Endothelial cell of umbilical vein (primary cell): ENCODE results near the gene MCF2L. TPM values are rescaled to one million over a fixed set of nuclear protein-coding genes. Genes with fewer than 3 reads are reported as not detected.

Experiments
- BruUV-seq: library from RNA; stranded (reverse); fragments of 400-500 nt; replicated peaks from 2 replicates; lab custom pipeline; 2021; lab: Mats Ljungman, UMichigan
- CTCF ChIA-PET: fragments of 300-600, 350-600 bp; sonication (Branson Sonifier 250); formaldehyde crosslinking; loops from one replicate; lab custom pipeline; 2021; ENCODE audit warnings: antibody characterized with exemption, inconsistent platforms; lab: Charles Lee
- POLR2A ChIA-PET: fragments of 300-600, 350-600 bp; sonication (Branson Sonifier 250); formaldehyde crosslinking; loops from one replicate; lab custom pipeline; 2021; ENCODE audit warnings: antibody characterized with exemption, inconsistent platforms; lab: Charles Lee
- DNase-seq: peaks from one replicate; pipeline ENCODE4 v3.0.0-alpha.2; 2011; ENCODE audit warnings: low read depth, low spot score
- FAIRE-seq: peaks from 2 replicates; lab custom pipeline; 2011; peaks lifted over from hg19 to GRCh38; lab: Jason Lieb, UNC
- H2AFZ ChIP-seq: 2 replicates; pipeline ENCODE4 v1.6.0; 2012; ENCODE audit warnings: low read depth, low read length, control low read depth, inconsistent platforms
- H3K27ac ChIP-seq: 2 replicates; pipeline ENCODE4 v1.5.1; 2011; ENCODE audit warnings: low read depth, mild to moderate bottlenecking, control low read depth, low read length, moderate library complexity; ENCODE audit not compliant: insufficient read depth
- H3K27me3 ChIP-seq, 2 experiments: 2 replicates each; pipeline versions ENCODE4 v1.6.0 to v1.6.1; 2011; ENCODE audit warnings: low read length in 2 of 2, mixed read lengths in 1 of 2; ENCODE audit not compliant: control insufficient read depth in 2 of 2, insufficient read depth in 2 of 2
- H3K36me3 ChIP-seq, 2 experiments: 2 replicates in 1 of 2; 3 replicates in 1 of 2; pipeline ENCODE4 v1.5.1; 2011; ENCODE audit warnings: low read length in 2 of 2, mild to moderate bottlenecking in 1 of 2, moderate library complexity in 1 of 2; ENCODE audit not compliant: control insufficient read depth in 2 of 2, insufficient read depth in 2 of 2; ENCODE audit errors: extremely low read depth in 1 of 2
- H3K4me1 ChIP-seq: 3 replicates; pipeline ENCODE4 v1.5.1; 2011; ENCODE audit warnings: mild to moderate bottlenecking, low read length; ENCODE audit not compliant: control insufficient read depth, insufficient read depth; ENCODE audit errors: extremely low read depth
- H3K4me2 ChIP-seq: 2 replicates; pipeline ENCODE4 v1.6.1; 2011; ENCODE audit warnings: low read length, control low read depth, mixed read lengths; ENCODE audit not compliant: insufficient read depth
- H3K4me3 ChIP-seq, 3 experiments: fragments of 200-600 bp in 1 of 3; sonication (generic), shearing (Covaris generic) in 1 of 3; replicated peaks in 1 of 3; 2 replicates each; pipeline ENCODE4 v1.5.1; 2011 to 2016; ENCODE audit warnings: control low read depth in 3 of 3, low read length in 3 of 3, mild to moderate bottlenecking in 2 of 3, inconsistent platforms in 1 of 3, low read depth in 1 of 3, moderate library complexity in 1 of 3; ENCODE audit not compliant: insufficient read depth in 1 of 3
- H3K79me2 ChIP-seq: 2 replicates; pipeline ENCODE4 v1.6.0; 2012; ENCODE audit warnings: low read length, inconsistent platforms; ENCODE audit not compliant: control insufficient read depth, insufficient read depth
- H3K9ac ChIP-seq: replicated peaks from 2 replicates; pipeline ENCODE3; 2011; ENCODE audit warnings: low read length, control low read depth; ENCODE audit not compliant: insufficient read depth; ENCODE audit errors: extremely low read depth
- H3K9me1 ChIP-seq: replicated peaks from 3 replicates; pipeline ENCODE4 v1.6.0; 2011; ENCODE audit warnings: mild to moderate bottlenecking, low read length; ENCODE audit not compliant: control insufficient read depth, insufficient read depth; ENCODE audit errors: extremely low read depth
- H3K9me3 ChIP-seq: replicated peaks from 2 replicates; pipeline ENCODE4 v1.5.1; 2012; ENCODE audit warnings: low read length, inconsistent platforms; ENCODE audit not compliant: control insufficient read depth, insufficient read depth
- H4K20me1 ChIP-seq: replicated peaks from 2 replicates; pipeline ENCODE3; 2011; ENCODE audit warnings: mild to moderate bottlenecking, low read length; ENCODE audit not compliant: control insufficient read depth, insufficient read depth; ENCODE audit errors: extremely low read depth
- CTCF ChIP-seq, 2 donors: IDR thresholded peaks; 1 replicate in 1 of 2; 2 replicates in 1 of 2; pipeline ENCODE4 v1.5.1; 2011; ENCODE audit warnings: low read length in 2 of 2, mild to moderate bottlenecking in 2 of 2, moderate library complexity in 2 of 2, control low read depth in 1 of 2, inconsistent platforms in 1 of 2, low read depth in 1 of 2; ENCODE audit not compliant: insufficient read depth in 1 of 2; ENCODE audit errors: extremely low read depth in 1 of 2
- EZH2 ChIP-seq: IDR thresholded peaks from 2 replicates; pipeline ENCODE4 v1.6.1; 2012; ENCODE audit warnings: borderline replicate concordance, low read depth, mild to moderate bottlenecking, moderate library complexity, low read length, inconsistent platforms; ENCODE audit not compliant: severe bottlenecking
- FOS ChIP-seq: IDR thresholded peaks from 2 replicates; pipeline ENCODE4 v1.6.1; 2011; ENCODE audit warnings: mild to moderate bottlenecking, low read length, moderate library complexity, borderline replicate concordance; ENCODE audit not compliant: insufficient read depth
- GATA2 ChIP-seq: IDR thresholded peaks from 2 replicates; pipeline ENCODE4 v1.7.0; 2011; ENCODE audit warnings: low read depth, mild to moderate bottlenecking, moderate library complexity, mixed read lengths, low read length; ENCODE audit not compliant: insufficient read length, insufficient read depth
- JUN ChIP-seq: IDR thresholded peaks from 2 replicates; pipeline ENCODE4 v1.6.1; 2011; ENCODE audit warnings: borderline replicate concordance, low read depth; ENCODE audit not compliant: insufficient read length, insufficient read depth
- MAX ChIP-seq: IDR thresholded peaks from 2 replicates; pipeline ENCODE4 v1.6.1; 2011; ENCODE audit not compliant: insufficient read depth, insufficient read length
- MYC ChIP-seq: IDR thresholded peaks from one replicate; pipeline ENCODE4 v1.6.1; 2011; ENCODE audit warnings: mild to moderate bottlenecking, low read depth, low read length
- POLR2A ChIP-seq: IDR thresholded peaks from 2 replicates; pipeline ENCODE4 v1.6.1; 2012; ENCODE audit warnings: low read depth, mild to moderate bottlenecking, control low read depth, low read length
- POLR2AphosphoS5 ChIP-seq: IDR thresholded peaks from 2 replicates; pipeline ENCODE4 v1.6.1; 2012; ENCODE audit warnings: low read depth, mild to moderate bottlenecking, control low read depth, low read length, moderate library complexity; ENCODE audit not compliant: insufficient read depth
- dilution Hi-C: fragments of 300-500 bp; cut with MboI; formaldehyde crosslinking; loops from one replicate; pipeline ENCODE4 v1.15.0; 2019; ENCODE audit warnings: low sequenced_read_pairs; ENCODE audit not compliant: extremely low pct_ligation_motif_present
- intact Hi-C: fragments of 100-400 bp; cut with micrococcal nuclease; formaldehyde crosslinking; loops from one replicate; pipeline ENCODE4 v1.10.0; 2022
- polyA plus RNA-seq, 4 experiments: library from polyadenylated mRNA; depleted of rRNA in 3 of 4; stranded (reverse) in 3 of 4; unstranded in 1 of 4; fragments of >200 nt; gene quantifications; 2 replicates each; pipeline versions ENCODE4 v1.2.1 to v1.2.3, GENCODE V29; 2011 to 2012; ENCODE audit warnings: missing spikeins in 1 of 4
- total RNA-seq: library from RNA; stranded (reverse); gene quantifications from 2 replicates; pipeline ENCODE4 v1.2.3, GENCODE V29; 2021

The MCF2L gene
- total and polyA plus RNA-seq, 2 donors (not counting 3 experiments of a cell fraction or from before 2014, with no cell fraction given), result 0.33 to 0.58 TPM

DNA sequence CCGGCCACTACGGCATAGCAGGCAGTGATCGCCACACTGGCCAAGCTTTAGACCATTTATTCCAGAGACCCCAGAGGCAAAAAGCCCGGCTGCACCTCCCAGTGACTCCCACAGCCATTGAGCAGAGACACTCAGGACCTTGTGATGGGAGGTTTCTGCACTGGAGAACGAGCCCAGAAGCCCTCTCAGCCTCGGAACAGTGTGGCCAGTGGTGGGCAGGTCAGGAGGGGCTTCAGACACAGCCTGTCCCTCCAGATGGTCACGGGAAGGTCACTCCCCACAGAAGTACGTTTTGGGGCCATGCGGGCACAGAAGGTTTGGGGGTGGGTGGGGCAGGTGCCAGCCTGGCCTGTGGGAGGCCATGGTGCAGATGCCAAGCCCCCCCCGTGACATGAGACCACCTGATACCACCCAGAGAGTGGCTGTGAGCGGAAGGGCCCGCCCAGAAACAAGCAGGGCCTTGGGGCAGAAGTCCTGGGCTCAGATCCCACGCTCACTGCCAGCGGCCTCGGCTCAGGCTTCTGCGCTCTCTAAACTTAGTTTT lies 153.0 kb downstream of the MCF2L start:
- Histone ChIP-seq H3K9me3 (no peaks in the 10 kb centered on the region), H3K4me2 (no peak overlapping the region), H3K27ac (no peak overlapping the region), H3K27me3 (no peaks in the 10 kb centered on the region), H3K4me3 (no peak overlapping the region), H4K20me1 (no peaks in the 10 kb centered on the region), H2AFZ (no peak overlapping the region), H3K4me1 (no peaks in the 10 kb centered on the region), H3K36me3 (no peaks in the 10 kb centered on the region), H3K9me1 (no peaks in the 10 kb centered on the region), H3K79me2 (no peaks in the 10 kb centered on the region), H3K9ac (no peak overlapping the region)
- ChIA-PET POLR2A (no interaction called here), CTCF (no interaction called here)
- dilution Hi-C loops (no loop called here), intact Hi-C loops (no loop called here)
- no TSS peak for BruUV-seq
- DNase-seq (no peak), FAIRE-seq (no peak)
- no peak for TF ChIP-seq EZH2
- no peak for TF ChIP-seq JUN
- TF ChIP-seq FOS, result no peak
- no peak for TF ChIP-seq GATA2
- TF ChIP-seq POLR2AphosphoS5, result no peak
- no peak for TF ChIP-seq CTCF (IDR thresholded peaks at IDR 0.05; ENCODE audit: extremely low read depth in 1 of 2, insufficient read depth in 1 of 2, low read depth in 1 of 2, low read length in 2 of 2)
- TF ChIP-seq MAX, result no peak
- TF ChIP-seq MYC, result no peak
- no peak for TF ChIP-seq POLR2A
